Measurements from ENCODE around the gene AP5B1.

AP5B1 gene, protein sequence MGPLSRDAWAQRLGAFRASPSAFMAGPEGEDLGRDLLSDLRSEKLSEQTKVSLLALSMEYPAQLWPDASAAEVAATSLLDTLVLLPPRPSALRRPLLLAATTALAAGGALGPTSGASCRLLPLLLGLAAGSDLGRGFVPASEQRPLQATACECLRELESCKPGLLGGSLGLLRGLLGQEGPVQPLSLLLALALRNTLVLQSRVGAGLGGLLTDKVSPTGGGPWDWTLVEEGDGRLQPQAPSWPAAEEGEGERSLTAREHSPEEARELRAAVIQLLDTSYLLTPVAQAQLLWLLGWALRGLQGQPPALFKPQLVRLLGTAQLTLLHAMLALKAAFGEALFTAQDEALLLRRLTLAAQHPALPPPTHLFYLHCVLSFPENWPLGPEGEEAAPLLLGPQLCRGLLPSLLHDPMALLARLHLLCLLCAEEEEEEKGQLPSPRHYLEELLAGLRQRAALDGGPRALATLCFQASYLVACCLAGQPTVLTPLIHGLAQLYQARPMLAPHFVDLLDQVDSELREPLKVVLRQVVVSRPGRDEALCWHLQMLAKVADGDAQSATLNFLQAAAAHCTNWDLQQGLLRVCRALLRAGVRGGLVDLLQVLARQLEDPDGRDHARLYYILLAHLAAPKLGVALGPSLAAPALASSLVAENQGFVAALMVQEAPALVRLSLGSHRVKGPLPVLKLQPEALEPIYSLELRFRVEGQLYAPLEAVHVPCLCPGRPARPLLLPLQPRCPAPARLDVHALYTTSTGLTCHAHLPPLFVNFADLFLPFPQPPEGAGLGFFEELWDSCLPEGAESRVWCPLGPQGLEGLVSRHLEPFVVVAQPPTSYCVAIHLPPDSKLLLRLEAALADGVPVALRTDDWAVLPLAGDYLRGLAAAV

DNA sequence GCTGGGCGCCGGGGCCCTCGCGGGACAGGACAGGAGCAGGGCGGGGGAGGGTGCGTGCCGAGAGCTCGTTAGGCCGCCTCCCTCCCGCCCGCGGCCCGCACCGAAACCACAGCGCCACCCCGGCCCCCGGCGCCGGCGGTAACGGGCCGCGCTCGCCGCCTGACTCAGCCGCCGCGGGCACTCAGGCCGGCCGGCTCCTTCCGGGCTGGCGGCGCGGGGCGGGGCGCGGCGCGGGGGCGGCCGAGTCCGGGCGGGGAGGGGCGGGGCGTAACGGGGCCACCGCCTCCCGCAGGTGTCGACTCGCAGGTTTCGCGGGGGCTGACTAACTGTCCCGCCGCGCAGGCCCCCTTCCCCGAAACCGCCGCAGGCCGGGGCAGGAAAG is at the start of gene AP5B1:
Gene AP5B1, minus strand, starts transcription at position 207 of the 382 bp plus-strand sequence. CDS start 385 bp downstream, outside the sequence.
- DNase-seq, result peak; percentile 73 to 79

DNA sequence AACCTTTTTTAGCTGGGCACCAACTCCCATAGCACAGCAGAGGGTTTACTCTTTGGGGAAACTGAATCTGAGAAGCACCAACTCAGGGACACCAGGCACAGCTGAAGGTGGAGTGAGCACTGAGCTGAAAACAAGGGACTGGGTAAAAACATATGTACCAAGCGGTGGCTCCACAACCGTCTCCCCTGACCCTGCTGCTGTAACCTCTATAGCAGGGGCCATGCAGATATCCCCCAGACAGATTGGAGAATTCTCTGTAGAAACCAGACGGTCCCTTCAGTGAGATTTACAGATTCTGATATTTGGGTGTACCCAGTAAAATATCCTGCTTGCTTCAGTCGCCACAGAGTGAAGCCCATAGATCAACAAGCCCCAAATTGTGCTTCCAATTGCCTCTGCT is 48.7 kb upstream of the AP5B1 start:
- no peak for DNase-seq

DNA sequence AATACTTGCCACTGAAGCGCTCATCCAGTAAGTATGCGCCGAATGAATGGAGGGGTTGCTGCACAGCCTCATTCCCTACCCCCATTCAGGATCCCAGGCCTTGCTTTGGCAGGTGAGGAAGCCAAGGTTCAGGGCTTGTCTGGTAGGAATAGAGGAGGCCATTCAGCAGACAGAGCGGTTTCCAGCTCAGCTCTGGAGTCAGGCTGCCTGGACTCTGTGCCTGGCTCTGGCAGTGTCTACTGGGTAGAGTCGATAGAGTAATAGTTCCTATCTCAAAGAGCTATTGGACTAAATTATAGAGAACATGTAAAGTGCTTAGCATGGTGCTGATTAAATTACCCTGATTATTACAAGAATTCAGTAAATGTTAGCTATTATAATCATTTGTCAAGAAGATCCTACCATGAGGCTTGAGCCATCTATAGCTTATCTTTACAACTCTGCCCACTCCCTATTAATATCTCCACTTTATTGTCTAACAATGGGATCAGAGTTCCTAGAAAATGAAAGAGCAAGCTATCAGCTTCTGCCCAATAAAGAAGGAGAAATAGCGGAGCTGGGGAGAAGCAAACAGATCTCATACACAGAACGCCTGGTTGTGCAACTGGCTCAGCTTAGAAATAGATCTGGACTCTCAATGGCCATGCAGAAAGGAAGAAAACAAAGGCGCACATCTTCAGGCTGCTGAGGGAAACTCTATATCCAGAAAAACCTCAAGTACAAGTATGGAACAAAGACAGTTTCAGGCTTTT is 46.4 kb upstream of the AP5B1 start:
- DNase-seq, result no peak

DNA sequence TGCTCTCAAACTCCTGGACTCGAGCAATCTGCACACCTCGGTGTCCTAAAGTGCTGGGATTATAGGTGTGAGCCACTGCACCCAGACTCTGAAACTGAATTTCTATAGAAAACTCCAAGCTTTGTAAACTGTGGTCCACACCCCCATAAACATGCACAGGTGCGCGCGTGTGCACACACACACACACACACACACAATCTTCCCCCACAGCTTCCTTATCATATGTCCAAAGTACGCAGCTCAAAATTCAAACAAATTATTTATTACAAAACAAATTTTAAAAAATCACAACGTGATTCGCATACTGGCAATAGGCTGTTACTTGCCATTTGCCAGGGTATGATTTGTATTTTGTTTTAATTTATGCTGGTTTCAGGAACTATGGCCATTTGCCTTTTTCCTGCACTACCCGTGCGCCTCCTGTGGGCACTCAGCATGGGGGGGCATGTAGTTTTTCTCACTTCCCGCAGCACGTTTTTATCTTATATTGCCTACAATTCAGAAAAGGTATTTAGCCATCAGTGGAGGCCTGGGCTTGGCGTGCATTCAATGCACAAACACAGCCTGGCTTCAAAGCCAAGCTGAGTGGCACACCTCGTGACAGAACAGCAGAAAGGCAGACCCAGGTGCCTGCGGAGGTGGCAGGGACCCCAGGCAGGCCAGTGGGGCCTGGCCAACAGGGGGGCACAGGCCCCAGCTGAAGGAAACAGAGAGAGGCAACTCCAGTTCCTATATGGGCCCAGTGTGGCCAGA is 42.2 kb upstream of the AP5B1 start:
- DNase-seq, result no peak

DNA sequence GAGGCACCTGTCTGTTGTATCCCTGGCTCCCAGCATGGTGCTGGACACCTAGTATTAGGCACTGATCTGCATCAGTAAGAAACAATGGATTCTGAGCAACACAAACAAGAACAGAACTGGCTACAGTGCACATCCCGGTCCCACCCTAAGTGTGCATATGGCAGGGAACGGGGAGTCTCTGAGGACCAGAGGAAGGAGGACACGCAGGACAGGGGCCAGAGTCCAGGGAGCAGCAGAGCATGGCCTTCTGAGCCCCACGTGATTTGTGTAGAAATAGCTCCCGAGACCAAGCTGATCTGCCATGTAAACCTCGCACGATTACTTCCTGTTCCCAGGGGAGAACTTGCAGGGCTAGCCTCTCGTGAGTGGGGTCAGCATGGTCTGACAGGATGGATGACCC is 40.3 kb upstream of the AP5B1 start:
- no peak for DNase-seq

DNA sequence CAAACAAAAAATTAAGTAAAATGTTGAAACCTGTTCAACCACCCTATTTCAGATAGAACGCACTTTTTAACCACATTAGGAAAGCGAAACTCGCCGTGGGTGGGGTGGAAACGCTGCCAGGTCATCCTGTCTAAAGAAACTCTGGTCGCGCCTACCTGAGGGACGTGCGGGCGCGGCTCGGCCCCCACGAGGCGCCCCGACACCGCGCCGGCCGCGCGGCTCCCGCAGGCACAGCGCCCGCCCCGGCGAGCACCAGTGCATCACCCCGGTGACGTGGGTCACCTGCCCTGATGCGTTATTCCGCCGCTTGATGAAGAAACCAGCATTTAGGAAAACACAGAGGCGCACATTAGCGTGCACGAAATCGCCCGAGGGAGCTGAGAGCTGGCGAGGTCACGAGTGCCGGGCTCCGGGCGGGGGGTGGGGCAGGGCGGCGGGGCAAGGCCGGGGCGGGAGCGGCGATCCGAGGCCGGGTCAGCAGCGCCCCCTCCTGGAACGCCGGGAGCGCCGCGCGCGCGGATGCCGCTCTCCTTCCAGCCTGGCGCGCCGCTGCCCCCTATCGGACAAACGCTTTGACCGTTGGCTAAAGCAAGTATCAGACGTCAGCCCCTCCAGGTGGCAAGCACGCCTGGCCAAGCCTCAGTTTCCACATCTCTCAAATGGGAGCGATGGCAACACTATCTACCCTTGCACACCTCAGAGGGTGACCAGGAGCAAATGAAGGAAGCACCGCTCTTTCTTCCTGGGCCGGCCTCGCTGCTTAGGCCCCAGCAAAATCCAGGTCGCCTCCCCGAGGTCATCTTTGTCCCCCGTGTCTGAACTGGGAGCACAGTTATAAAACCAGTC is 37.3 kb upstream of the AP5B1 start:
- peak; percentile 90 to 92 for DNase-seq

DNA sequence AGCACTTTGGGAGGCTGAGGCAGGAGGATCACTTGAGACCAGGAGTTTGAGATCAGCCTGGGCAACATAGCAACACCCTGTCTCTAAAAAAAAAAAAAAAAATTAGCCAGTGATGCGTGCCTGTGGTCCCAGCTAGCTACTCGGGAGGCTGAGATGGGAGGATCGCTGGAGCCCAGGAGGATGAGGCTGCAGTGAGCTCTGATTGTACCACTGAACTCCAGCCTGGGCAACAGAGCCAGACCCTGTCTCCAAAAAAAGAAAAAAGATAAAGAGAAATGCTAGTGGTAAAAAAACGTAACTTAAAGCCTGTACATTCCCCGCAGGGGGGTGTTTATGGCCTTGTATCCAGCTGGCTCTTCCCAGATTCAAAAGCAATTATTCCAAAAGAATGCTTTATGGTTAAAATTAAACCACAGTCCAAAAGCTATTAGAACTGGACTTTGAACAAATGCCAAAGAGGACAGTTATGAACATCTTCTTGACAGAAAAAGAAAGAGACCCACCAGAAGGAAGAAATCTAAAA is 36.6 kb upstream of the AP5B1 start:
- DNase-seq, result no peak

DNA sequence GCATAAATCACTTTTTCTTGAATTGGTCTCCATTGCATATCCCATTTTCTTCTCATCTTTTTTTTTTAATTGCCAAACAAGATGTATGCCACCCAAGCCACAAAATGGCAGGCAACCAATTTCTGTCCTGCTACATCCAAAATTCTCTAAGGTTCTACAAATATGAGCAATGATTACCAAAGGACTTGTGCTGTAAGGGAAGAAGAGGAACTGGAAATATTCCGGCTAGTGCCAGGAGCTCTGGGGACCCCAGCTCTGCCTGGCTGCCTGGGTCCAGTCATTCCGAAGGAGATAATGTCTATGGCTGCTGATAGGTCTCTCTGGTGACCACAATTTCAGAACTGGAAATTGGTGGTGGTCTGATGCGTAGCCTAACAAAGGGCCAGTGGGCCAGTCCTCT is 35.9 kb upstream of the AP5B1 start:
- DNase-seq, result no peak

DNA sequence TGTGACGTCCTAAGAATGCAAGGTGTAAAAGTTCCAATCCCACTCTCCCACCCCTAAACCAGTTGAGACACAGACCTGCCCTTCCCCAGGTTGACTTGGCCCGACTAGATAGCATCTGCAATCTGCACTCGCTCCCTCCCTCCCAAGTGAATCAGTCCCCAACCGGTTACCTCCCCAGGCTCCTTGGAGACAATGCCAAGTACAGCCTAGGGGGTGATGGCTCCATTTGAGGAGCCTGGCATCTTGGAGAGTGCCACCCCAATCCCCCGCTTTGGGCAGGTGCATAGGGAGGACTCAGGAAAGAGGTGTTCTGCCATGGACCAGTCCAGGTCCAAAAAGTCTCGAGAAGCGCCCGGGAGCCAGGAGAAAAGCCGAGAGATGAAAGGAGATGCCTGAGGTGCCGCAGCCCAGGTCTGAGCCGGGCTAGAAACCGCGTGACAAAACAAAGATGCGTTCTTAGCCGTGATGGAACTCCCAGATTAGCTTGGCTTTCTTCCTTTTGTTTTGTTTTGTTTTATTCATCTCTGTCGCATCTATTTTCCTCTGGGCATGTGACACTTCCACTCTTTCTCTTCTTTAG is 34.3 kb upstream of the AP5B1 start:
- DNase-seq, result no peak

DNA sequence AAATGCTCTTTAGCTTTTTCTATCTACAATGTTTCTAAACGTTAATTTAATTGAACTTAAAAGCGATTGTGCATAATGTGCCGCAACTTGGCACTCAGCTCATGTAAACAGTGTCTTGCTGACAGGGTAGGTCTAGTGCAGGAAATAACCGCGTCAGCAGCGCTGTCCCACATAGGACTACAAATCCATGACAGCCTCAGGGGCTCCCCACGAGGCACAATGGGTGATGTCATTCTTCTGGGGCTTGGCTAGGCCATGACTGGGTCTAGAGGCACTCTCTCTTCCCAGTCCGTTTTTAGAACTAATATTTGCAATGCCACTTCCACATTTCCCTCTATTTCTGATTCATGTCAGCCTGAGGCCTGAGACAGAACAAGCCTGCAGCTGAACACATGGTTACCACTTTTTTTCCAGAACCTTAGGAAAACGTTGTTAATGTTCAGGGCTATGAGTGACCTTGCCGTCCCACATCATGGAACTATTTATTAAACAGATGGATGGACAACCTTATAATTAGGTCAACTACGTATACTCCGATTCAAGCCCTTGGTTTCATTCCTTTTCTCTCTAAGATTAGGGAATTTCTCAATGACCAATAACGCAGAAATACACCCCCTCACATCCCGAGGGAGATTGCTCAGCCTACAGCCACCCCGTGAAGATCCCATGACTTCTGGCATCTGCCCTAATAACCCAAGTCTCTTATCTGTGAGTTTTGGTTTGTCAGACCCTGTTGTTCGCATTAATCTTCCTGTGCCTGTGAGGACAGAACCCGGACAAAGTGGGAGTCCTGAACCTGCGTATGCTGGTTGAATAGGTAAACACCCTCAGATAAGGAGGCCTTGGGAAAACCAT is 33.6 kb upstream of the AP5B1 start:
- DNase-seq, result peak in 1 of 2 donors; percentile 51

DNA sequence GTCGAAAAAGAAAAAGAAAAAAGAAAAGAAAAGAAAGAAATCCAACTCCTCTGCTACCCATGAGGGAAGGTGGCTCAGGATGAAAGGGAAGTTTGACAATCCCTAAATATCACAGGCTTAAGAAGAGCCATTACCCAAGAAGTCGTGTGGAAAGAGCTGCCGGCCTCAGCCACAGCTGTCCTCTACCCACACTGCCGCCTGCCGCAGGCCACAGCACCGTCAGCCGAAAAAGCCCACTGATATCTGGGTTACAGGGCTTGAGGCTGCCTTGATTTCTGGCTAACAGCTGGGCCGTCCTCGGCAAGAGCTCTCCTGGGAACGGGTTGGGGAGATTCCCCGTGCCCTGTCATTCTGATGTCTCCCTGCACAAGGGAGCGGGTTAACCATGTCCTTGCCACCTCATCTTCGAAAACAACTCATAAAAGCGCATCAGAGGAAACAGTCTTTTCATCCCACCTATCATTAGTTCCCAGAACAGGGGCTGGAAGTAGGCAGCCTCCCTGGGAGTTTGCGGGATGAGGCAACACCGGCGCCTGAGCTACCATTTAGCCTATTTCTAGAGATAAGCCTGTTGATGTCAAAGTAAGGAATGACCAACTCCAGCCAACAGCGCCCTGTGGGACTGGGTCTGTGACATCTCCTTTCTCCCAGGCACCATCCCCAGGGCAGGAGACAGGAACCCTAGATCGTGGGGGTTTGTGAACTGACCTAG is 31.1 kb upstream of the AP5B1 start:
- DNase-seq, result no peak

DNA sequence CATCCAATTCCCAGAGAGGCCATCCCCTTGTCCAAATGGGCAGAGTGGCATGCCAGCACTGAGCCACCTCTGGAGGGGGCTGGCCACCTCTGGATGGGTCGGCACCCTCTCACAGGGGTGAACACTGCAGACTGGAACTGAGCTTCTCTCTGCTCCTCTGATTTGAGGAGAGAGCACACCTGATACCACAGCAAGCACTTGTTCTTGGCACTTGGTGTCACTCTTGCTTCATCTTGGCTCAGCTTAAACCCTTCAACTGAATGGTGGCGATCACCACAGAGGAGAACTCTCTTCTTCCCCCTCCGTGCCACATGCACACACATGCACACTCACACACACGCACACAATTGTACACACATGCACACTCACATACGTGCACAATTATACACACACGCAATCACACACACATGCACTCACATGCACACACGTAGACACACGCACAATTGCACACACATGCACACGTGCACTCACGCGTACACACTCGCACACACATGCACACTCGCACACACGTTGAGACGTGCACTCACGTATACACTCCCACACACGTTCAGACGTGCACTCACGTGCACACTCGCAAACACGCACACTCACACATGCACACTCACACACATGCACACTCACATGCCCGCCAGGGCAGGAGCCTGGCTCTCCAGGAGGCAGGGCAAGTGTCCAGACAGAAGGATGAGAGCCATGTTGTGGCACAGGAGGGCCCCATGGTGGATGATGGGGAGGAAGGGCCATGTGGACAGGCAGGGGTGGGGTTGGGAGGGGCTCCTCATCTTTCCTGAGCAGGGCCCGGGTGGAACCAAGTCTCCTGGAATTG is 29.5 kb upstream of the AP5B1 start:
- peak; percentile 15 to 28 for DNase-seq

DNA sequence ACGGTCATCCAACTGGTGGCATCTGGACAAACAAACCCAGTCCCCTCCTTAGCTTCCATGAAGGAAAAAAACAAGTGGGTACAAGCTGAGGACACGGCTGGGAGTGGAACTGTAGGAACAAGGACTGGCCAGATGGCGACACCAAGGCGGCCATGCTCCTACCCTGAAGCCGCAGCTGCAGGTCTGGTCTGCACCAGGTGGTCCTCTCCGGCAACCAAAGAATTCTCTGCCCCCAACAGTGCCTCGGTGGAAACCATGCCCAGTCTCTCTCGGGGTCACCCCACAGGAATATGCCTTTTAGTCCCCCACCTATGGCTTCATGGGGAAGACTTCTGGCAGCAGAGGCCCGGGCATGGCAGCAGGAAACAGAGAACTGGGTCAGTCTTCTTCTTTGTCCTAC is 28.7 kb upstream of the AP5B1 start:
- DNase-seq, result no peak

DNA sequence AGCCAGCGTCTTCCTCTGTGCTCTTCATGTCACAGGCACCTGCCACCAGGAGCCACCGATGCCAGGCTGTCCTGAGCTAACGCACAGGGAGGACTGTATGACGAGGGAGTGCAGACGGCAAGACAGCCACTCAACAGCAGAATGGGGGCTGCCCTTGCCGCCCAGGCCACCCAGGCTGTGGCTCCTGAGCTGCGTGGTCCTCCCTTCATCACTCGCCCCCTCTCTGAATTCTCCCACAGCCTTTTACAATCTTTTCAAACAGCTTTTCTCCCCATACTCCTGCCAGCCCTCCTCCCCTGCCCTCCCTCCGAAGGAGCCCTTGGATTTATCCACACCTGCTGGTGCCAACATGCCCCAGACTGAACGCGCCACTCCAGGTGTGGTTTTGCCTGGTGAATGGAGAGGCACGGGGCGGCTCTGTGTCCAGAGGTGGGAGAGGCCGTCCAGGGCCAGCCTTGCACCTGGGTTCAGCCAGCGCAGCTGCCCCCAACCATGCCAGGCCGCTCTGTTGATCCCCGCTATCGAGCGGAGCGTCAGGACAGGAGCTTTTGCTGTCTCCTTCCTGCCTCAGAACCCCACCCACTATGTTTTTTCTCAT is 28.1 kb upstream of the AP5B1 start:
- DNase-seq, result no peak

DNA sequence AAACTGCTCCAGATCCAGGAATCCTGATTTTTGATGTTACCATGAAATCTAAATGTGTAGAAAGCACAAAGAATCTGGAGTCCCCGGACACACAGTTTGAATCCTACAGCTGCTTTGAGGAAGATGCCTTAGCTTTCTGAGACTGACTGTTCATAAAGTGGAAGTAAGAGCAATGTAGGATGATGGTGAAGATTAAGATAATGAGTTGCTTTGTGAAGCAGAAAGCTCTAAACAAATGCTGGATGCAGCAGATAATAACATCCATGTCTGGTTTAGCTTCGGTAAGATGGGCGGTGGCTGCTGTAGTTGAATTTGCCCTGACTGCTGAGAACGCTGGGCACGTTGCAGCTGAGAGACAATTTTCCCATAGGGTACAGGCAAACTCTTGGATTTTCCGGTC is 26.2 kb upstream of the AP5B1 start:
- DNase-seq, result no peak

DNA sequence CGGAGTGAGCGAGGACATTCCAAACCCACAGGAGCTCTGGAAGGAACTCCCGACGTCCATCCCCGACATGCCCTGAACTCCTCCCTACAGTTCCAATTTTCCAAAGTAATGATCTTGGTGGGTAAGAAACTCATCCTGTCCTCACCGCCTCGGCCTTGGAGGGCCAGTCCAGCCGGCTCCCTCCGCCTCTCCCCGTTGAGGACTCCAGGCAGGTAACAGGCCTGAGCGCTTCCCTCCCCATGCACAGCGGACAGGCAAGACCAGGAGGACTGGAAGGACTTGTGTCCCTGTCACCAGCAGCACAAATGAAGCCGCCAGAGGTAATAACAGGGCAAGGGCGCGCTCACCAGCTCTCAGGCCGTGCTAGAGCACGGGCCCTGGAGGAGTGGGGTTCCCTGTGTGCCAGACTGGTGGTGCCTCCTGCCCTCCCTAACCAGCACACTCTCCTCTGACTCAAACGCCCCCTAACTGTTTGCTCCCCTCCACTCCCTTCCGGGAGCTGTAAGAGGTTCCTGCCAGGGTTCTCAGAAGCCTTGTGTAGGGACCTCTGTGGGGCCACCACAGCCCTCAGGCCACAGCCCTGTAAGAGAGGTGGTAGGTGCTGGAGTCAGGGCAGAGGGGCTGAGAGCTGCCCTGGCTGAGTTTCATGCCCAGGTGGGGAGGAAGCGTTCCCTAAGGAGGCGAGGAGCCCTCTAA is 23.2 kb upstream of the AP5B1 start:
- no peak for DNase-seq

DNA sequence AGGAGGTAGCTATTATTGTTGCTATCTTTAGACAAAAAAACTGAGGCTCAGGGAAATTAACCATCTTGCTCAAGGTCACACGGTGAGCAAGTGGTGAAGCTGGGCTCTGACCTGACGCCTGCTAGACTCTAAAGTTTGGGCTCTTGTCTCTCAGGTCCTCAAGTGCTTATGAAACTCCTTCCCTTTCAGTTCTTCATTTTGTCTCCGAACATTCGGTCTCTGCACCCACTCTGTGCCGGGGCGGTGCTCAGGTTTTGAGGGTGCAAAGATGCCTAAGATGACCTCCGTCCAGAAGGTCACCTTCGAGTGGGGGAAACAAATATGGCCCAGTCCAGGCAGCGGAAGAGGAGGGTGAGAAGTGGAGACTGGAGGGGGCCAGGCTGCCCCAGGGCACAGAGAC is 22.1 kb upstream of the AP5B1 start:
- no peak for DNase-seq
